DND-41 (cell line): Measurements from ENCODE around the gene GYS1.

Experiments used
- CTCF ChIP-seq: IDR thresholded peaks from 2 replicates; pipeline ENCODE4 v1.5.1; 2012; ENCODE audit warnings: borderline replicate concordance, low read length, moderate library complexity, mild to moderate bottlenecking; ENCODE audit not compliant: poor library complexity, severe bottlenecking; ENCODE audit errors: extremely low read depth
- EZH2 ChIP-seq: IDR thresholded peaks from 3 replicates; pipeline ENCODE4 v1.6.1; 2012; ENCODE audit warnings: borderline replicate concordance, low read depth, mild to moderate bottlenecking, moderate library complexity, low read length, inconsistent platforms; ENCODE audit not compliant: severe bottlenecking

DNA sequence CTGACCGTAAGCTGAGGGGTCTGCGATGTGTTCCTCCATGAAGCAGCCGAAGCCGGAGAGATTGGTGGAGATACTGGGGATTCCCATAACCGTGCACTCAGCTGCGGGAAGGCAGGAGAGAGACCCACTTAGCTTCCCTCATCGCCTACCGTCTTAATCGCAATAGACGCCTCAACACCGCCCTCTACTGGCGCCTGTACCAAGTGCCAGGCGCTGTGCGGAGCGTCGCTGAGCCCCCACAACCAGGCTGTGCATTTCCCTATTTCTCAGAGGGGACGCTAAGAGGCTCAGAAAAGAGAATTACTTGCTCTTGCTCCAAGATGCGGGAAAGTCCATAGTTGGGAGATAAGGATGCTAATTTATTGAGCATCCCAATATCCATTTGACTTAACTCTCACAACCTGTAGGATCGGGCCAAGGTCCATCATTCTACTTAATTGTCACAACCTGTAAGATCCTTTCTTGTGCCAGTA is 22.1 kb downstream of the GYS1 start:
- peak; percentile 94 for TF ChIP-seq CTCF
- no peak for TF ChIP-seq EZH2
